MM.1S (cell line): ENCODE results near the gene RDH14.

Source experiments
- CTCF ChIP-seq: fragments of 300-600 bp; sonication (generic); IDR thresholded peaks from 2 replicates; pipeline ENCODE4 v1.5.1; 2016; ENCODE audit warnings: antibody characterized with exemption, low read length, mixed read lengths
- EZH2 ChIP-seq: fragments of 300-600 bp; sonication (generic); optimal IDR thresholded peaks from 2 replicates; pipeline ENCODE3; 2017; ENCODE audit warnings: low read depth, mild to moderate bottlenecking, antibody characterized with exemption, low read length, mixed read lengths
- EZH2phosphoT487 ChIP-seq: fragments of 300-600 bp; sonication (generic); IDR thresholded peaks from 2 replicates; pipeline ENCODE4 v1.6.1; 2018; ENCODE audit warnings: antibody characterized with exemption, low read length

GRCh38 chr2:18506883-18507509, 53.5 kb downstream of the RDH14 start:
- TF ChIP-seq CTCF, result no peak
- no peak for TF ChIP-seq EZH2
- TF ChIP-seq EZH2phosphoT487, result no peak
